ENCODE data around the gene RNF220.
"Not testable (repeated sequence)": the region's sequence is repeated elsewhere in the genome, so short reads cannot be mapped to it uniquely, and the experiment has no call there.

Gene RNF220

DNA sequence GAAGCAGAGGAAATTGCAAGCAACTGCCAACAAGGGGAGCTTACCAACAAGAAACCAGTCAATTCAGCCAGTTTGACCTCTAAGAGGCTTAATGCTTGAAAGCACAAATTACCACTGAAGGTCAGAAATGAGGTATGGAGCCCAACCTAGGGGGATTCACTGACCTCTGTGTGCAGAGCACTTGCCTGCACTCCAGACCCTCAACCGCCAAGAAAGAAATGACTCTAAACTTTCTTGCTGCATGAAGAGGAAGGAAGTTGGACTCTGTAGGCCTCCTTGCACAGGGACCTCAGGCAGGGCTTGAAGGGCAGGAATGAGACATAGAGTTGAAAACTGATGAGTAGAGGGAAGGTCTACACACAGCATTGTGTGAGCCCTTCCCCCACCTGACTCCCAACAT lies 279.5 kb downstream of the RNF220 start:
- no peak for DNase-seq

DNA sequence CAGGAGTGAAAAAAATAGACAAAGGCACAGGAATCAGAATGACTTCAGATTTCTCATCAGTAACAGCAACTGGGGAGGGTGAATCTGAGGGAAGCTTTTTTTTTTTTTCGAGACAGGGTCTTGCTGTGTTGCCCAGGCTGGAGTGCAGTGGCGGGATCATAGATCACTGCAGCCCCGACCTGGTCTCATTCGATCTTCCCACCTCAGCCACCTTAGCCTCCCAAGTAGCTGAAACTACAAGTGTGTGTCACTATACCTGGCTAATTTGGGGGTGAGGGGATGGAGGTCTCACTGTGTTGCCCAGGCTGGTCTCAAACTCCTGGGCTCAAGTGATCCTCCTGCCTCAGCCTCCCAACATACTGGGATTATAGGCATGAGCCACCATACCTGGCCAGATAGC lies 280.2 kb downstream of the RNF220 start:
- no peak for DNase-seq

DNA sequence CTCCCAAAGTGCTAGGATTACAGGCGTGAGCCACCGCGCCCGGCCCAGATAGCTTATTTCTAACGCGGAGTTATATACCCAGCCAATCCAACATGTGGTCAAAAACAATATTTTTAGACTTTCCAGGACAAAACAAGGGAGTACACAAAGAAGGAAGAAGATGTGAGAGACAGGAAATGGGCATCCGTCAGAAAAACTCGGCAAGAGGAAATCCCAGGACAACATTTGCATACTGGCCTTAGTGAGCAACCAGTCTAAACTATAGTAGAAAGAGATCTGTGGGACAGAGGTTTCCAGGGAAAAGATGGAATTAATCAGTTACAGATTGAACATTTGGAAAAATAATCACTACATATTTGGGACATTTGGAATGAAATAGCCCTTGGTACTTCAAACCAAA lies 280.8 kb downstream of the RNF220 start:
- no peak for DNase-seq

DNA sequence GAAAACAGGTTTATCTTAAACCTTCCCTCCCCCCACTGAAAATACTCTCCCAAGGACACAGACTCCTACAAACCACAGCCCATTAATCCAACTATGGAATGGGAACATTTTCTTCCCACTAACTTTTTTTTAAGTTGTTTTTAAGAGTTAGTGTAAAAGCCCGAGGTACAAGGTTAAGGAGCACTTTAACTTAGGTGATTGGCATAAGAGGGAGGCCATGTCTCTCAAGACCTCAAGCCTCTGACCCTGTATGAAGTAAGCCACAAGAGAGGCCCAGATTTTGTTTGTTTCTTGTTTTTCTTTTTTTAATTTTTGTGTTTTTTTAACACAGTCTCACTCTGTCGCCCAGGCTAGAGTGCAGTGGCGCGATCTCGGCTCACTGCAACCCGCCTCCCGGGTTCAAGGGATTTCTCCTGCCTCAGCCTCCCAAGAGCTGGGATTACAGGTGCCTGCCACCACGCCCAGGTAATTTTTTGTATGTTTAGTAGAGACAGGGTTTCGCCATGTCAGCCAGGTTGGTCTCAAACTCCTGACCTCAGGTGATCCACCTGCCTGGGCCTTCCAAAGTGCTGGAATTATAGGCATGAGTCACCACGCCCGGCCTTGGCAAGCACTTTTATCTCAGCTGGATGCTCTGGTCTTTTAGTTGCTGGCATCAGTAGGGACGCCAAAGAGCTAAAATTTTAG lies 283.8 kb downstream of the RNF220 start:
- DNase-seq = no peak

DNA sequence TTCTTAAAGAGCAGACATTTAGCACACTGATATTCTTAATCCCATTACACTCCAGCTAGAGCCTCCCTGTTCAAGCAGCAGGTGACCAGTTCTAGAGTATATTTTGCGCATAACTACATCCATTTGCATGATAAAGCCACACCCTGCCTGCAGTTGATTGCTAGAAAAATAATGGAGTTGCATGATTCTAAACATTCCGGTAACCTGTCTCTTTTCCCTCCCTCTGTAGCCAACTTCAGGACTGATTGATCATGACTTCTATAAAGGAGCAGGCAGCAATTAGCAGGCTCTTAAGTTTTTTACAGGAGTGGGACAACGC lies 284.4 kb downstream of the RNF220 start:
- no peak for DNase-seq

DNA sequence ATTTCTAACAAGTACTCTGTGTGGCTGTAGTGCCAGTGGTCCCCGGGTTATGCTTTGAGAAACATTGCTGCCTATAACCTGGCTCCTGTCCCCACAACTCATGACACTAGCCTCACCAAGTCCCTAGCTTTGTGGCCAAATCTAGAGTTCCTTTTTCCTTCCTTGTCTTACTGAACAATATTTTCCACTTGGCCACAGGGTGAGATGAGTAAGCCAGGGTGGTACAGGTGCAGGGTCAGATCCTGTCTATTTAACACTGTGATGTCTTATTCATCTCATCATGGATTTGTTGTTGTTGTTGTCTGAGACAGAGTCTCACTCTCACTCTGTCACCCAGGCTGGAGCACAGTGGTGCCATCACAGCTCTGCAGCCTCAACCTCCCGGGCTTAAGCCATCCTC lies 288.1 kb downstream of the RNF220 start:
- no peak for DNase-seq

DNA sequence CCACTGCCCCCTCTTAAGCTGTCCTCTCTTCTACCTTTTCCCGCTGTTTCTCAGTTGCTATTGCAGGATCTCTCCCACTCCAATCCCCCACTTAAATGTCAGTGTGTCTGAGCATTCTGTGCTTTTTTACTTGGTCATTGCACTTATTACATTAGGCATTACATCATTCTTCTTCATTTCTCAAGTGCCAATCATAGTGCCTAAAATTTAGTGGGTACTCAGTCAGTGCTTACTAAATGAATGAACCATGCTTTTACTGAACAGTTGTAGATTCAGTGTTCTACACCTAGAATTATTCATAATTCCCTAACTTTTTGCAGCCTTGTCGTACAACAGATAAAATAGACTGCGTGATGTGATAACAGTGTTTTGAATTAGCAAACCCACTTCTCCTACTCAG lies 288.8 kb downstream of the RNF220 start:
- no peak for DNase-seq

DNA sequence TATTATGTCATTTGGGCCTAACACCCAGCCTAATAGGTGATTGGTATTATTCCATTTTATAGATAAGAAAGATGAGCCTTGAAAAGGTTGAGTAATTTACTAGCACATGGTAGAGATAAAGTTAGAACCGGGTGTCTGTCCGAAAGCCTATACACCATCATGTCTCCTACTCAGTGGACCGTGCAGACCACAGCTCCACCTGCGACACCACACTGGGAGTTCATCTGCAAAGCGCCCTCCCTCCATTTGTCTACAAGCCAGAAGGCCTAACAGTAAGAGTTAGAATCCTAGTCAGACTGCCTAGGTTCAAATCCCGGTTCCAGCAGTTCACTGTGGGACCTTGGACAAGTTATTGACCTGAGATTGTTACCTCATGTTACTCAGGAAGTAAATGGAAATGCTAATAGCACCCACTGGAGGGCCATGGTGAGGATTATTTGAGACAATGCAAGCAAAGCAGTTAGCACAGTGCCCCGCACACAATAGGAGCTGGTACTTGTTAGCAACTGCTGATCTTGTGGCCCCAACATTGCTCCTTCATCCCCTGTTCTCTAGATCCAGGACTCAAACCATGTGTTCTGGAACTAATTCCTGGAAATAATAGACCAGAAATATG lies 289.9 kb downstream of the RNF220 start:
- no peak for DNase-seq

DNA sequence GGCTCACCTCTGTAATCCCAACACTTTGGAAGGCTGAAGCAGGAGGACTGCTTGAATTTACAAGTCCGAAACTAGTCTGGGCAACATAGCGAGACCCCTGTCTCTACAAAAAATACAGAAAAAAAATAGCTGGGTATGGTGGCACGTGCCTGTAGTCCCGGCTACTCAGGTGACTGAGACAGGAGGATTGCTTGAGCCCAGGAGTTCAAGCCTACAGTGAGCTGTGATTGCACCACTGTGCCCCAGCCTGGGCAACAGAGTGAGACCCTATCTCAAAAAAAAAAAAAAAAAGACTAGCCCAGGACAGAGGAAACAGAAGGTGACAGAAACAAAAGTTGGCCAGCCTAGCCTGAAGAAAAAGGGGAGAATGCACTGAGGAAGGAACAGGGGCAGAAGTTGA lies 290.6 kb downstream of the RNF220 start:
- DNase-seq = no peak

DNA sequence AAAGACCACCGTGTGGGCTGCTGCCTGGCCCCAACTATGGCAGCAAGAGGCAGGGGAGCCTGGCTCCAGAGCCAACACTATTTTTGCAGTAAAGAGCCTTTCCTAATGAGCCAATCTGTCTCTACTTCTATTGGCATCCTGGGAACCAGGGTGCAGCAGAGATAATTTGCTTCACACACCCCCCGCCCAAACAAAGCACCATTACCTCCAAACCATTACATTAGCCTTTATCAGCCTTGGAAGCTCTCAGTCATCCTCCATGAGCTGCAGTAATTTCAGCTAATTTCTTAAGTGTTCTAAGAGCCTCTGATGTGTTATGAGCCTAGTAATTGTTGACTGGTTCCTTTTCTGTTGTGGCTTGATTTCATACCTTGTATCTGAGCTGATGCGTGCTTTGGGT lies 291.0 kb downstream of the RNF220 start:
- no peak for DNase-seq

DNA sequence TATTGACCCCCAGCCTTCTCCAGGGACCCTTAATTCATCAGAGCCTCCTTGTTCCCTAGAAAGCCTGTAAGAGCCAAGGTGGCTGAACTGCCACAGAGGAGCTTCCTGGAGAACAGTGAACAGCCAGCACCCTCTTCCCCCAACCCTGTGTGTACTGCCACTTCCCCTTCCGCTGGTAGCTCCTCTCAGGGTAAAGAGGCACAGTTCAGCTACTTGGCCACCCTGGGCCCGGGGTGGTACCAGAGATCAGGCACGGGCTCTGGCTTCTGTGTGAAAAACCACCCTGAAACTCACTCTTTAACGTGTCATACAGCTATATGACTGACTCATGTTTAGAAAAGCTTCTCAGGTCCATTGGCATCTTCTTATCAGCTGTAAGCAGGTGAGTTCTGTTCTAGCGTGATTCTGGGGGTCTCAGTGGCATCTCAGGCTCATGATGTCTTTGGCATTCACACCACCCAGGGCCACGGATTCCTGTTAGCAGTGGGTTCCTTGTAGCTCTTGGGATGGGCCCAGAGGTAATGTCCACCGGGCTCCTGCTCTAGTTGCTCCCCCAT lies 291.8 kb downstream of the RNF220 start:
- DNase-seq = no peak

DNA sequence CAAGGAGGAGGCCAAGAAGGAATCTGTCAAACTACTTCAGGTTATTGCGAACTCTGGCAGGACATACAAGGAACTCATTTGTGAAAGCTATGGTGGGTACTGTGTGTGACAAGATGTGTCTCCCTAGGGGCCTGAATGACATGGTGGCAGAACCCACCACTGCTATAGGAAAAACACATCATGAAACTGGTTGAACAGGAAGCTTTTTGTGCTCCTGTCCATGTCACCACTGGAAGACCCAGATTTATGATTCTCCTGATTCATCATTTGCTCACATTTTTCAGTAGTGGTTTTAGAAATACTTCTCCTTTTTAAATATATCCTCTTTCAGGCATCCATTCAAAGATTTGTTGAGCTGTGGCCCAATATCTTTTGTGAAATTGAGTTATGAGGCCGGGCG lies 293.1 kb downstream of the RNF220 start:
- DNase-seq = no peak

DNA sequence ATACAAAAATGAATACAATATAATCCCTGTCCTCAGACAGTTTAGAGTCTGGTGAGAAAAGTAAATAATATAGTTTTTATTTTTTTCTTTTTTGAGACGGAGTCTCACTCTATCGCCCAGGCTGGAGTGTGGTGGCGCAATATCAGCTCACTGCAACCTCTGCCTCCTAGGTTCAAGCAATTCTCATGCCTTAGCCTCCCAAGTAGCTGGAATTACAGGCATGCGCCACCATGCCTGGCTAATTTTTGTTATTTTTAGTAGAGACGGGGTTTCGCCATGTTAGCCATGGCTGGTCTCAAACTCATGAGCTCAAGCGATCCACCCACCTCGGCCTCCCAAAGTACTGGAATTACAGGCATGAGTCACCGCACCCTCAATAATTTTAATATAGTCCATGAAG lies 294.3 kb downstream of the RNF220 start:
- not testable (repeated sequence) for DNase-seq

DNA sequence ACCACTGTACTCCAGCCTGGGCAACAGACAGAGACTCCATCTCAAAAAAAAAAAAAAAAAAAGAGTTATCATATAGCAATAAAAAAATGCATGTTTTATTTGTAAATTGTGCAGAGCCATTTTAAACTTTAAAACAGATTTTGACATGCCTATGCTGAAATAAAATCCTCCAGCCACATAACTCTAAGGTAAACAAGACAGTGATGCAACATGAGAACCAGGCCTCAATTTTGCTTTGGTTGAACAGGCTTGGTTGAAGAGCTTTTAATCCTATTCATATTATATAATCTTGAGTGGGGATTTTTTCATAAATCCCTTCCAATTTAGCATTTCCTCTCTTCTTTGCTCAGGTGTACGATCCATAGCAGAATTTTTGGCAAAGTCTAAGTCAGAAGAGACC lies 295.5 kb downstream of the RNF220 start:
- DNase-seq = no peak

DNA sequence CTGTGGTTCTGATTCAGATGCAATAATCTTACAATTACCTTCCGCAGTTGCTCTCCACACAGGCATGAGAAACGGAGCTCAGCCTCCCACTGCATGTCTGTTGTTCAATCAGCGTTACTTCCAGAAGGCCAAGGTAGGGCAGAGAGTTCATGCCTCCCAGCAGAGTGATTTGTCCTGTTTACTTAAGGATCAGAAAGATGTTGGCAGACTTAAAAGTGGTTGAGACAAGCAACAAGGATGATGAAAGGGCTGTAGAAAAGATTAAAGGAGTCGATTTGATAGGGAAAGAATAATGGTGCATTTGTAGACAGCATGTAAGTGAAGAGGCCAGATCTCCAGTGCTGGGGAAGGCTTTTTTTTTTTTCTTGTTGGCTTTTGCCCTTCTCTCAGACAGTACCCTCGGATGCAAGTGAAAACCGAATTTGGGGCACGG lies 296.1 kb downstream of the RNF220 start:
- no peak for DNase-seq
